AG09309 (cell line): ENCODE measurements around the gene STPG3.

Source experiments
- DNase-seq: peaks from one replicate; pipeline ENCODE4 v3.0.0-alpha.2; 2010; ENCODE audit warnings: low read depth
- H3K4me3 ChIP-seq: 2 replicates; pipeline ENCODE4 v1.5.1; 2011; ENCODE audit warnings: mild to moderate bottlenecking, low read depth, low read length, moderate library complexity; ENCODE audit not compliant: control insufficient read depth
- TF ChIP-seq, protein P1 (sequence below): IDR thresholded peaks from 2 replicates; pipeline ENCODE4 v1.5.1; 2011; ENCODE audit warnings: mild to moderate bottlenecking, low read depth, low read length, inconsistent platforms; ENCODE audit not compliant: insufficient read depth, control insufficient read depth; ENCODE audit errors: missing control alignments

The STPG3 gene

DNA sequence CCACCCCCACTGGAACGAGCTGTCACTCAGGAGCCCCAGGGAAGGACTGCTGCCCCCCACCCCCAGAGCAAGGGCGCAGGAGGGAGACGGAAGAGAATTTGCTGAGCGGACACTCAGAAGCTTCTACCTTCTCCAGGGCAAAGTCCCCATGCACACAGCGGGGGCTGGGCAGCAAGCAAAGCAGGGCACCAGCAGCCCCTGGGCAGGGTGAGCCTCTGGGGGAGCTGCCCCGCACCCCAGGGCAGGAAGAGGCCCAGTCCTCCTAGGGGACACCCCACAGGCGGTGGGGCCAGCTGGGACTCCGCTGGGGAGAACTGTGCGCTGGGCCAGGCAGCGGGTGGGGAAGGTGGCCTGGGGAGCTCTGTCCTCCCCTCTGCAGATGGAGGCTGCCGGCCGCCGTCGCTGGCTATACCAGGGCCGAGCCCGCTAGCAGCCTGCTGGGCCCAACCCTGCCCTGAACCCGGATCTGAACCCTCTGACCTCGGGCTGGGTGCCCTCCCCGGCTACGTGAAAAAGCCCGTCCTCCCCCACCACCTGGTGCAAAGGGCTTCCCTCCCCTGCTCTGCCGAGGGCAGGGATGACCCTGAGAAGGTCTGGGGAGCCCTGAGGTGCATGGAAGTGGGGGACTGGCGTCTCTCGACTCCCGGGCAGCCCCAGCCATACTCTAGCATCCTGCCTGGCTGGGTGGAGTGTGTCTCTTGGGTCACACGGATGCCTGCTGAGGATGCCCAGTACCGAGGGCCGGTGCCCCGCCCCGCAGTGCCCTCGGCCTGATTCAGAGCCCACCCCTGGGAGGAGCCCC is 21.0 kb upstream of the STPG3 start:
- no peak overlapping the region for H3K4me3 ChIP-seq
- no peak for DNase-seq
- TF ChIP-seq, protein P1, sequence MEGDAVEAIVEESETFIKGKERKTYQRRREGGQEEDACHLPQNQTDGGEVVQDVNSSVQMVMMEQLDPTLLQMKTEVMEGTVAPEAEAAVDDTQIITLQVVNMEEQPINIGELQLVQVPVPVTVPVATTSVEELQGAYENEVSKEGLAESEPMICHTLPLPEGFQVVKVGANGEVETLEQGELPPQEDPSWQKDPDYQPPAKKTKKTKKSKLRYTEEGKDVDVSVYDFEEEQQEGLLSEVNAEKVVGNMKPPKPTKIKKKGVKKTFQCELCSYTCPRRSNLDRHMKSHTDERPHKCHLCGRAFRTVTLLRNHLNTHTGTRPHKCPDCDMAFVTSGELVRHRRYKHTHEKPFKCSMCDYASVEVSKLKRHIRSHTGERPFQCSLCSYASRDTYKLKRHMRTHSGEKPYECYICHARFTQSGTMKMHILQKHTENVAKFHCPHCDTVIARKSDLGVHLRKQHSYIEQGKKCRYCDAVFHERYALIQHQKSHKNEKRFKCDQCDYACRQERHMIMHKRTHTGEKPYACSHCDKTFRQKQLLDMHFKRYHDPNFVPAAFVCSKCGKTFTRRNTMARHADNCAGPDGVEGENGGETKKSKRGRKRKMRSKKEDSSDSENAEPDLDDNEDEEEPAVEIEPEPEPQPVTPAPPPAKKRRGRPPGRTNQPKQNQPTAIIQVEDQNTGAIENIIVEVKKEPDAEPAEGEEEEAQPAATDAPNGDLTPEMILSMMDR, result no peak

DNA sequence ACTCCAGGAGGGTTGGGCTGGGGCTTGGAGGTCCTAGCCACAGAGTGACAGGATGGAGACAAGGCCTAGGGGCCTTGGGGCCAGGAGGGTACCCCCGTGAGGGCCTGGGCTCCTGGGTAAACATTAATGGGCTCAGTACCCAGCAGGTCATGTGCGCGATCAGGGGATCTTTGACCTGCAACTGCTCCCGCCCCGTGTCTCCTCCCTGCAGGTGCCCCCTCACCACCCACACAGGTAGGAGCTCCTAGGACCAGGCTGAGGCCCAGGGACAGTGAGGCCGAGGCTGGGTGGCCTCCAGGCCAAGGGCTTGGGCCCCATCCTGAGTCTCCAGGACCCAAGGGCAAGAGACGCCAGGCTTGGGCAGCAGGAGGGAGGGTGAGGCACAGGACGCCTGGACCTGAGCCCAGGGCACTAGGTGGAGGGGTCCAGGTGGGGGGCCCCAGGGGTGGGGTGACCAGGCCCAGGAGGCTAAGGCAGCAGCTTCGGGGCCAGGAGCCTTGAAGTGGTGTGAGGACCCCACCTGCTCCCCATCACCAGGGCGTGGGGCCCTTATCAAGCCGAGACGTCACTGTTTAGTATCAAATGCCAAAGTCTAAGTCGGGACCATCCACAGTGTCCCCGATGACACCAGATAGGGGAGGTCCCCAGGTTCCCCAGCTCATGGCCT is 20.2 kb upstream of the STPG3 start, which contains the start of gene SLC34A3:
Gene SLC34A3, plus strand, starts transcription at position 197 of the 667 bp plus-strand sequence. CDS start 802 bp downstream, outside the sequence.
- no peak for DNase-seq
- TF ChIP-seq, protein P1, result no peak

DNA sequence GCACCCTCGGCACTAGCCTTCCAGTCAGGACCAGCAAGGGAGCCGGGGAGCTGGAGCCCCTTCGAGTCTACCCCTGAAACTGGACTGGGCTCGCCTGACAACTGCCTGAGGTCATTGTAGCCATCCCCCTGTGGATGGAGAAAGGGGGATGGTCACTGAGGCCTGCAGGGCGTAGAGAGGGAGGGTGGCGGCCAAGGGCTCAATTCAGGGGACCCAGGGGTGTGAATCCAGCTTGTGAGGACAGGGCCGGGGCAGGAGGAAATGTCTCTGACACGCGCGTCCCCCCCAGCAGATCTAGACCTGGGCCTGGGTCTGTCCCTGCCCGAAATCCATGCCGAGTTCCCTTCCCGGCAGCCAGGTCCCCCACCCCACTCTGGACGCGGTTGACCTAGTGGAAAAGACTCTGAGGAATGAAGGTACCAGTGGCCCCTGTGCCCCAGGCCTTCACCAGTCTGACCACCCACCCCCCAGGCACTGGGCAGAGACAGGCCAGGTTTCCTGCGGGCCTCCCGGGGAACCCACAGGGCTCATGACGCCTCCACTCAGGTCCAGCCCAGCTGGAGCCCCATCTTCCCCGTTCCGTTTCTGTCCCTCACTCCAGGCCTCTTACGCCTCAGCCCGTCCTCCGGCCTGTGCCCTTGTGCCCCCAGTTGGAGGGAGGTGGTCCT is 19.6 kb upstream of the STPG3 start:
- no peak for DNase-seq
- H3K4me3 ChIP-seq, result no peak overlapping the region
- TF ChIP-seq, protein P1, result no peak

More for the DNA sequence above, 20.2 kb upstream of the STPG3 start, which contains the start of gene SLC34A3:
- no peak within 1 kb of the TSS for H3K4me3 ChIP-seq

DNA sequence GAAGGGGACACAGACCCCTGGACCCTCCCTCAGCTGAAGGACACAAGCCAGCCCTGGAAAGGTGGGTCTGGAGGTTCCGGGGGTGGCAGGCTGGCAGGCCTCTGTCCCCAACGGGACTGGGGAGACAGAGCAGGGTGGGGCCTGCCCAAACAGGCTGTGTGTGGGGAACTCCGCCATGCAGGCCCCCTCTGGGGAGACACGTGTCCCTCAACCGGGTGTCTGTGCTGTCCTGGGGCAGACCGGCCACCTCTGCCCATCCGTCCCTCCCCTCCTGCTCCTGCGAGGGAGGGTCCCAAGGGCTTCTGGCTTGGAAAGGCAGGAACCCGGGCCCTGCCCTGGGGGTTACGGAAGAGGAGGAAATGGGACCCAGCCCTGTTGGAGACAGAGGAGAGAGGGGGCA is 19.0 kb upstream of the STPG3 start:
- DNase-seq, result no peak
- no peak overlapping the region for H3K4me3 ChIP-seq
- TF ChIP-seq, protein P1, result no peak

DNA sequence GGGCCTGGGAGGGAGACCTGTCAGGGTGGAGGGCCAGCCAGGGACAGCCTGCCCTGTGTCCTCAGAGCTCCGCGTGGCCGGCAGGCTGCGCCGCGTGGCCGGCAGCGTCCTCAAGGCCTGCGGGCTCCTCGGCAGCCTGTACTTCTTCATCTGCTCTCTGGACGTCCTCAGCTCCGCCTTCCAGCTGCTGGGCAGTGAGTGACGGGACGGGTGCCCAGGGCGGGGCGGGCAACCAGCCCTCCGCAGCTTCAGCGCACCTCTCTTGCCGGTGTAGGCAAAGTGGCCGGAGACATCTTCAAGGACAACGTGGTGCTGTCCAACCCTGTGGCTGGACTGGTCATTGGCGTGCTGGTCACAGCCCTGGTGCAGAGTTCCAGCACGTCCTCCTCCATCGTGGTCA is 18.6 kb upstream of the STPG3 start:
- DNase-seq, result no peak
- TF ChIP-seq, protein P1, result no peak
- H3K4me3 ChIP-seq, result no peak overlapping the region

DNA sequence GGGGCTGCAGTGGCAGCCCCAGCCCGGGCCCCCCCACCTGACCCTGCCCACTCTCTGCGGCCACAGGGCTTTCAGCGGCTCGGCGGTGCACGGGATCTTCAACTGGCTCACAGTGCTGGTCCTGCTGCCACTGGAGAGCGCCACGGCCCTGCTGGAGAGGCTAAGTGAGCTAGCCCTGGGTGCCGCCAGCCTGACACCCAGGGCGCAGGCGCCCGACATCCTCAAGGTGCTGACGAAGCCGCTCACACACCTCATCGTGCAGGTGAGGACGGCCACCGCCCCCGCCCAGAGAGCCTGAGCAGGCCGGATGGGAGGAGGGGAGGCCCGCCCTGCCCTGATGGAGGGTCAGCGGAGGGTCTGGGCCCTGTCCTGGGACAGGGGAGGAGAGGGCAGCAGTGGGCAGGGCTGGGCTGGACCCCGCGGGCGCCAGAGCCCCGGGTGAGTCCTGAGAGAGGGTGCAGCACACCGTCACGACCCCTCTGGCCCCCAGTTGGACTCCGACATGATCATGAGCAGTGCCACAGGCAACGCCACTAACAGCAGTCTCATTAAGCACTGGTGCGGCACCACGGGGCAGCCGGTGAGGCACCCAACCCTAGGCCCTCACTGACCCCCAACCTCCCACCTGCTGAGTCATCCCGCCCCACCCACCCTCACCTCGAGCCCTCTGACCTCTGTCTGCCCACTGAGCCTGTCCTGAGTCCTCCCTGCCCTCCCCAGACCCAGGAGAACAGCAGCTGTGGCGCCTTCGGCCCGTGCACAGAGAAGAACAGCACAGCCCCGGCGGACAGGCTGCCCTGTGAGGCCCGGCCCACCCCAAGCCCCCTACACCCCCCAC is 17.7 kb upstream of the STPG3 start:
- DNase-seq, result no peak
- TF ChIP-seq, protein P1, result no peak
- no peak overlapping the region for H3K4me3 ChIP-seq
